AG09319 (cell line): ENCODE data around the gene MAPKAPK2.
A peak's percentile ranks its signal among the peaks of the same experiment; 100 is the strongest.

Source experiments
- DNase-seq: peaks from one replicate; pipeline ENCODE4 v3.0.0-alpha.2; 2010; ENCODE audit warnings: low read depth; ENCODE audit errors: extremely low read depth
- TF ChIP-seq, protein P1 (sequence below): IDR thresholded peaks from 2 replicates; pipeline ENCODE4 v1.5.1; 2011; ENCODE audit warnings: low read depth, mild to moderate bottlenecking, inconsistent platforms, low read length, moderate library complexity

MAPKAPK2 gene

DNA sequence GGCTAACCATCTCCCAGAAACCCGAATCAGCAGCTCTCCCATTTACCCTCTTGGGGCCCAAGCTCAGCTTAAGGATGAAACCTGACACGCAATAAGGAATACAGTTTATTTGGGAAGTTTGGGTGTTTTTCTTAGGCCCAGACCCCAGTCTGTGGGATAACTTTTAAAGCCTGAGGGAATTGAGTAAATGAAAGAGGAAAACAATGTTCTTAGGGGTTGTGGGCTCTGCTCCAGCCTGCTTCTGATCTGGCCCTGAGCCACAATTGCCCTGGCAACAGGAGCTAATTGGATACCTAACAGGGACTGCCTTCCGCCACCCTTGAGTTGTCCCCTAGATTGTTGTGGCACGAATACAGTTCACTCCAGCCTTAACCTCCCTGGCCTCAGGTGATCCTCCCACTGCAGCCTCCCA is 29.2 kb upstream of the MAPKAPK2 start:
- no peak for DNase-seq
- TF ChIP-seq, protein P1, sequence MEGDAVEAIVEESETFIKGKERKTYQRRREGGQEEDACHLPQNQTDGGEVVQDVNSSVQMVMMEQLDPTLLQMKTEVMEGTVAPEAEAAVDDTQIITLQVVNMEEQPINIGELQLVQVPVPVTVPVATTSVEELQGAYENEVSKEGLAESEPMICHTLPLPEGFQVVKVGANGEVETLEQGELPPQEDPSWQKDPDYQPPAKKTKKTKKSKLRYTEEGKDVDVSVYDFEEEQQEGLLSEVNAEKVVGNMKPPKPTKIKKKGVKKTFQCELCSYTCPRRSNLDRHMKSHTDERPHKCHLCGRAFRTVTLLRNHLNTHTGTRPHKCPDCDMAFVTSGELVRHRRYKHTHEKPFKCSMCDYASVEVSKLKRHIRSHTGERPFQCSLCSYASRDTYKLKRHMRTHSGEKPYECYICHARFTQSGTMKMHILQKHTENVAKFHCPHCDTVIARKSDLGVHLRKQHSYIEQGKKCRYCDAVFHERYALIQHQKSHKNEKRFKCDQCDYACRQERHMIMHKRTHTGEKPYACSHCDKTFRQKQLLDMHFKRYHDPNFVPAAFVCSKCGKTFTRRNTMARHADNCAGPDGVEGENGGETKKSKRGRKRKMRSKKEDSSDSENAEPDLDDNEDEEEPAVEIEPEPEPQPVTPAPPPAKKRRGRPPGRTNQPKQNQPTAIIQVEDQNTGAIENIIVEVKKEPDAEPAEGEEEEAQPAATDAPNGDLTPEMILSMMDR: no peak

GRCh38 chr1:206656936-206657335 is 27.8 kb upstream of the MAPKAPK2 start:
- DNase-seq: no peak
- TF ChIP-seq, protein P1: no peak

- no peak for DNase-seq
- TF ChIP-seq, protein P1: no peak
Measured at GRCh38 chr1:206657751-206658150, 27.0 kb upstream of the MAPKAPK2 start.

DNA sequence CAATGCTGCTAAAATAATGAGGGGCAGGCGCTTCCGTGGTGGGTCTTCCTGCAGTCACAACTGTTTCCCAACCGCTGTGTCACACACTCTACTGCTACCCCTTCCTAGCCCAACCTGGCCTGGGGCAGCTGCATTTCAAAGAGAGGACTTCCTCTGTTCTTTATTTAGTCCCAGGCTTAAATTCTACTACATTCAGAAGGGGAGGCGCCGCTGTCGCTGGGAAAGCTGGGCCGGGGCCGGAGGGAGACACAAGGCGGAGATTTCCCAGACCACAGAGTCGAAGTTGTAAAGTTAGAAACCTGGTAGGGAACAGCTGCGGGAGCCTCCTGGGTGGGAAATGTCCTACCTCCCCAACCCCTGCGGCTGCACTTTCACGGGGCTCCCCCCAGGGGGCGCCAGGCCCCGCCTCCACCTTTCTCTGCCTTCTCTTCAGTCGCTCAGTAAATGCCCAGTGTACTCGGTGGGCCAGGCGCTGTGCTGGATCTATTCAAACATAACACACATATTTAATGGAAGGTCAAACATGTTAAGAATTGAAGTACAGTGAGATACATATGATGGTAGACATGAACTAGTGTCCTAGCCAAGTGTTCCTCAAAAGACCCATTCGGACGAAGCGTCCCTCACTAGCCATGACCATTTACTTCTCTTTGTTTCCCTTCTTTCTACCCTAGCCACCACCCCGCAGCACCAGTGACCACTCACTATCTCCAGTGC is 26.3 kb upstream of the MAPKAPK2 start:
- no peak for DNase-seq
- TF ChIP-seq, protein P1: peak; percentile 60

- TF ChIP-seq, protein P1: no peak
- no peak for DNase-seq
Measured at GRCh38 chr1:206658981-206659273, 25.8 kb upstream of the MAPKAPK2 start.

GRCh38 chr1:206660136-206660535 is 24.6 kb upstream of the MAPKAPK2 start:
- TF ChIP-seq, protein P1: no peak
- no peak for DNase-seq

- DNase-seq: no peak
- TF ChIP-seq, protein P1: no peak
Measured at GRCh38 chr1:206661161-206661820, 23.4 kb upstream of the MAPKAPK2 start.
